Sigmoid colon (tissue), 7 donors: Measurements from ENCODE around the gene NPAS2. TPM values are rescaled to one million over a fixed set of nuclear protein-coding genes. Genes with fewer than 3 reads are reported as not detected.

Experiments
- DNase-seq: peaks from one replicate; pipeline ENCODE4 v3.0.0-alpha.2; 2019
- H3K27ac ChIP-seq, 4 donors: fragments of 200-600 bp; sonication (generic); one replicate each; pipeline ENCODE4 v1.5.1; 2016 to 2019; ENCODE audit warnings: mild to moderate bottlenecking in 1 of 4
- H3K27me3 ChIP-seq, 3 donors: fragments of 200-600 bp; sonication (generic); one replicate each; pipeline ENCODE4 v1.5.1; 2019; ENCODE audit warnings: mild to moderate bottlenecking in 1 of 3
- H3K36me3 ChIP-seq, 4 donors: fragments of 200-600 bp; sonication (generic); one replicate each; pipeline ENCODE4 v1.5.1; 2016 to 2019
- H3K4me1 ChIP-seq, 4 donors: fragments of 200-600 bp; sonication (generic); one replicate each; pipeline ENCODE4 v1.5.1; 2017 to 2019
- H3K4me3 ChIP-seq, 4 donors: fragments of 200-600 bp; sonication (generic); one replicate each; pipeline ENCODE4 v1.5.1; 2017 to 2019; ENCODE audit warnings: mild to moderate bottlenecking in 2 of 4, moderate library complexity in 1 of 4
- H3K9me3 ChIP-seq, 4 donors: fragments of 200-600 bp in 3 of 4; sonication (generic) in 3 of 4; one replicate each; pipeline versions ENCODE4 v1.5.1 to v1.6.1; 2013 to 2019
- EP300 ChIP-seq, 4 donors: sonication (generic); formaldehyde crosslinking; IDR thresholded peaks; one replicate each; pipeline ENCODE4 v1.6.1; 2017; ENCODE audit warnings: antibody characterized with exemption in 4 of 4
- POLR2A ChIP-seq, 2 donors: fragments of 450-650 bp; IDR thresholded peaks; one replicate each; pipeline ENCODE4 v1.6.1; 2016; ENCODE audit warnings: antibody characterized with exemption in 2 of 2, mild to moderate bottlenecking in 2 of 2, moderate library complexity in 2 of 2
- POLR2AphosphoS5 ChIP-seq, 4 donors: sonication (generic); formaldehyde crosslinking; IDR thresholded peaks; one replicate each; pipeline ENCODE4 v1.6.1; 2017; ENCODE audit warnings: antibody characterized with exemption in 4 of 4
- WGBS, 2 donors: extraction: QIAGEN DNeasy Blood & Tissue Kit; methylation state at CpG; one replicate each; pipeline ENCODE4 v1.1.7; 2013; 5-methylcytosine and 5-hydroxymethylcytosine counted together
- intact Hi-C: fragments of 100-400 bp; cut with DNase I; formaldehyde crosslinking; loops from one replicate; pipeline ENCODE4 v1.15.1; 2023
- polyA plus RNA-seq, 3 donors: library from polyadenylated mRNA; stranded (reverse); fragments of 200-250 nt; gene quantifications; one replicate each; pipeline ENCODE4 v1.2.3, GENCODE V29; 2013
- total RNA-seq, 4 donors: library from RNA; depleted of rRNA; stranded (reverse); fragments of >200 nt; gene quantifications; one replicate each; pipeline ENCODE4 v1.1.0, GENCODE V29; 2016
- TF ChIP-seq, protein P1 (sequence below), 4 experiments: fragments of 450-650 bp in 3 of 4; fragments of 200-600 bp in 1 of 4; IDR thresholded peaks; one replicate each; pipeline ENCODE4 v1.5.1; 2016 to 2019; ENCODE audit warnings: antibody characterized with exemption in 4 of 4, mild to moderate bottlenecking in 3 of 4, moderate library complexity in 2 of 4
- donor health status: healthy with polysubstance abuse.
- donor health status: Bipolar disorder and iron deficiency.
- donor health status: healthy.

Gene NPAS2
- total and polyA plus RNA-seq, 7 donors, result 14.2 to 53.9 (median 23.2) TPM

DNA sequence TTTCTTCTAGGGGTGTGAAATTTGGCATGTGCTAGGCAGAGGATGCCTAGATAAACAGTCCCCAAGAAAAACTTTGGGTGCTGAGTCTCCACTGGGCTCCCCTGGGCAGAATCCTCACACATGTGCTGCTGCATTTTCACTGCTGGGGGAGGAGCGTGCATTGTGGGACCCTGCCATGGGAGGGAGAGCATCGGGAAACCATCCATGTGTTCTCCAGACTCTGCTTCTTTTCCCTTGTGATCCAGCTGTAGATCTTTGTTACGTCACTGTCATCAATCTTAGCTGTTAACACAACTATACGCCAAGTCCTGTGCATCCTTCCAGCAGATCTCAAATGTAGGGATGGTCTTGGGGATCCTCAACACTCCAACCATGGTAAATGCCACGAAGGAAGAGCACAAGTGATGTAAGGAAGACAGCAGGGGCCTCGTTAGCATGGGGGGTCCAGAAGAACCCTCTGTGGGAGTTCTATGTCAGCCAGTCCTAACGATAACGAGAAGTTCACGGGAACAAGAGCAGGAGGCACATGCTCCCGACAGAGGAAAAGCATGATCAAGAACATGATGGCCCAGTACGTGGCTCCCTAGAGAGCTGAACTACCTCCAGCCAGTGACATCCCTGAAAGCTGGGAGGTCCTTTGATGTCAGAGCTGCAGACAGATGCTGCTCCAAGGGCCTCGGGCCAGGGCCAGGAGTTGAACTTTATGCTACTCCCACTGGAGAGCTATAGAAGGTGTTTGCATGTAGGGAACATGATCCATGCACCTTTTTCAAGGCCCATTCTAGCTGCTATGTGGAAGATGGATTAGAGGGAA is 41.1 kb upstream of the NPAS2 start:
- TF ChIP-seq POLR2AphosphoS5 (IDR thresholded peaks at IDR 0.05) (no peak), EP300 (IDR thresholded peaks at IDR 0.05) (no peak), POLR2A (IDR thresholded peaks at IDR 0.05) (no peak)
- TF ChIP-seq, protein P1, sequence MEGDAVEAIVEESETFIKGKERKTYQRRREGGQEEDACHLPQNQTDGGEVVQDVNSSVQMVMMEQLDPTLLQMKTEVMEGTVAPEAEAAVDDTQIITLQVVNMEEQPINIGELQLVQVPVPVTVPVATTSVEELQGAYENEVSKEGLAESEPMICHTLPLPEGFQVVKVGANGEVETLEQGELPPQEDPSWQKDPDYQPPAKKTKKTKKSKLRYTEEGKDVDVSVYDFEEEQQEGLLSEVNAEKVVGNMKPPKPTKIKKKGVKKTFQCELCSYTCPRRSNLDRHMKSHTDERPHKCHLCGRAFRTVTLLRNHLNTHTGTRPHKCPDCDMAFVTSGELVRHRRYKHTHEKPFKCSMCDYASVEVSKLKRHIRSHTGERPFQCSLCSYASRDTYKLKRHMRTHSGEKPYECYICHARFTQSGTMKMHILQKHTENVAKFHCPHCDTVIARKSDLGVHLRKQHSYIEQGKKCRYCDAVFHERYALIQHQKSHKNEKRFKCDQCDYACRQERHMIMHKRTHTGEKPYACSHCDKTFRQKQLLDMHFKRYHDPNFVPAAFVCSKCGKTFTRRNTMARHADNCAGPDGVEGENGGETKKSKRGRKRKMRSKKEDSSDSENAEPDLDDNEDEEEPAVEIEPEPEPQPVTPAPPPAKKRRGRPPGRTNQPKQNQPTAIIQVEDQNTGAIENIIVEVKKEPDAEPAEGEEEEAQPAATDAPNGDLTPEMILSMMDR (IDR thresholded peaks at IDR 0.05), result no peak
- Histone ChIP-seq H3K27ac (no peak overlapping the region), H3K4me3 (no peak overlapping the region), H3K36me3 (no peaks in the 10 kb centered on the region), H3K9me3 (no peaks in the 10 kb centered on the region), H3K4me1 (no peaks in the 10 kb centered on the region), H3K27me3 (no peaks in the 10 kb centered on the region)
- DNase-seq, result no peak
- WGBS, 2 donors, result 87 to 94% methylated on average over 12 of the region's 12 CpGs
- intact Hi-C loops, result no loop called here

DNA sequence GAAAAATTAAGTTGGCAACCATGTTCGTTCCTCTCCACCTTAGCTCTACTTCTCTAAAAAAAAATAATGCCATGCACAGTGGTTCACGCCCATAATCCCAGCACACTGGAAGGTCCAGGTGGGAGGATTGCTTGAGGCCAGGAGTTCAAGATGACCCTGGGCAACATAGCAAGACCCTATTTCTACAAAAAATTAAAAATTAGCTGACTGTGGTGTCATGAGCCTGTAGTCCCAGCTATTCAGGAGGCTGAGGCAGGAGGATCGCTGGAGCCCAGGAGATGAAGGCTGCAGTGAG is 40.1 kb upstream of the NPAS2 start:
- WGBS, 2 donors, result 82 to 94% methylated on average over 3 of the region's 3 CpGs
- TF ChIP-seq EP300 (IDR thresholded peaks at IDR 0.05), result no peak
- TF ChIP-seq POLR2AphosphoS5 (IDR thresholded peaks at IDR 0.05), result no peak
- no peak for TF ChIP-seq POLR2A (IDR thresholded peaks at IDR 0.05)
- TF ChIP-seq, protein P1 (IDR thresholded peaks at IDR 0.05), result no peak
- H3K4me3 ChIP-seq, result no peak overlapping the region
- H3K27me3 ChIP-seq, result no peaks in the 10 kb centered on the region
- H3K9me3 ChIP-seq, result no peaks in the 10 kb centered on the region
- H3K27ac ChIP-seq, result no peak overlapping the region
- intact Hi-C loops, result no loop called here
- H3K36me3 ChIP-seq, result no peaks in the 10 kb centered on the region
- H3K4me1 ChIP-seq, result no peaks in the 10 kb centered on the region
- no peak for DNase-seq

- DNase-seq, result no peak
- no peaks in the 10 kb centered on the region for H3K9me3 ChIP-seq
- H3K27me3 ChIP-seq, result no peaks in the 10 kb centered on the region
- H3K27ac ChIP-seq, result peak overlapping the region in 1 of 4 donors; percentile 43
- H3K4me3 ChIP-seq, result no peak overlapping the region
- H3K36me3 ChIP-seq, result no peaks in the 10 kb centered on the region
- no peak for TF ChIP-seq EP300 (IDR thresholded peaks at IDR 0.05)
- peak in 1 of 4 donors; percentile 42 for TF ChIP-seq POLR2AphosphoS5 (IDR thresholded peaks at IDR 0.05)
- intact Hi-C loops, result no loop called here
- H3K4me1 ChIP-seq, result peaks cover 0 to under 1% (median 0%) of the 10 kb centered on the region in 4 donors
- 24 to 36% methylated on average over 8 of the region's 8 CpGs for WGBS, 2 donors
These were observed 39.5 kb upstream of the NPAS2 start for GRCh38 chr2:100780203-100781008.

DNA sequence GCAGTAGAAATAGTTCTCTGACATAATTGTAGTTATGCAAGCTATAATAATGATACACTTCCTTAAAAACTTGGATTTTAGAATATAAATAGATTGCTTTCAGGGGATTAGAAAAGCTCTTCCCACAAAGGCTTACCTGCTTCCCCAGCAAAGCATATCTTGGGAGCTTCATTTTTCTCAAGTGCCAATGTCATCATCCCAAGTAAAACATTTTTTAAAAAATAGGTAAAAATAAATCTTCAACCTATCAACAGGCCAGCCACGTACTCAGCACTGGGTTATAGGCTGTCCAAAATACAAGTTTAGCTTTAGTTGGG is 39.0 kb upstream of the NPAS2 start:
- TF ChIP-seq, protein P1 (IDR thresholded peaks at IDR 0.05), result no peak
- no peak for TF ChIP-seq POLR2AphosphoS5 (IDR thresholded peaks at IDR 0.05)
- no peak for TF ChIP-seq EP300 (IDR thresholded peaks at IDR 0.05)
- no peak for TF ChIP-seq POLR2A (IDR thresholded peaks at IDR 0.05)
- H3K27me3 ChIP-seq, result no peaks in the 10 kb centered on the region
- DNase-seq, result no peak
- no peak overlapping the region for H3K4me3 ChIP-seq
- peaks cover 0 to 6% (median 3%) of the 10 kb centered on the region in 4 donors for H3K4me1 ChIP-seq
- no peaks in the 10 kb centered on the region for H3K36me3 ChIP-seq
- peak overlapping the region in 1 of 4 donors; percentile 43 for H3K27ac ChIP-seq
- H3K9me3 ChIP-seq, result no peaks in the 10 kb centered on the region
- WGBS, 2 donors, result 73 to 74% methylated on average over 1 of the region's 1 CpG
- intact Hi-C loops, result no loop called here
